Measurements from ENCODE around the gene KCNE2.

DNA sequence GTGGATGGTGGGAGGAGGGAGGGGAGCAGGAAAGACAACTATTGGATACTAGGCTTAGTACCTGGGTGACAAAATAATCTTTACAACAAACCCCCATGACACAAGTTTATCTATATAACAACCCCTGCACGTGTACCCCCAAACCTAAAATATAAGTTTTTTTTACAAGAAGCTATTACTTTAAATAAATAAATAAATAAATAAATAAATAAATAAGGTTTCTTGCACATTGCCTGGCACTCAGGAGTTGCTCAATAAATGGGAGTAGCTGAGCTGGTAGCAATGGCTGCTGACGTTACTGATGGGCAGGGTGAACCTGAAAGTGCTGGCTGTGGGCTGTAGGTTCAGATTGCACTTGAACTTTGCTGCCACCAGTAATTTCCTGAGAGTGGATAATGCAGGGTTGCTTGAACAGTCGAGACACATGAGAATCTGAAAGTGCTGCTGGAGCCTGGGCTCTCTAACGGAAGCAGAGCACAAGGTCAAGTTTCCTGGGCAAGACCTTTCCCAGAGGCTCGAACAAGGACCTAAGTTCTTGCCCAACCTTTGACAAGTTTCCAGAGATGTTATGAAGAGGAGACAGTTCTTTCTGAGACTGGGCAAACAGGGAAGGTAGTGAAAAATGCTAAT lies 14.8 kb upstream of the KCNE2 start:
- TF ChIP-seq, protein P1, sequence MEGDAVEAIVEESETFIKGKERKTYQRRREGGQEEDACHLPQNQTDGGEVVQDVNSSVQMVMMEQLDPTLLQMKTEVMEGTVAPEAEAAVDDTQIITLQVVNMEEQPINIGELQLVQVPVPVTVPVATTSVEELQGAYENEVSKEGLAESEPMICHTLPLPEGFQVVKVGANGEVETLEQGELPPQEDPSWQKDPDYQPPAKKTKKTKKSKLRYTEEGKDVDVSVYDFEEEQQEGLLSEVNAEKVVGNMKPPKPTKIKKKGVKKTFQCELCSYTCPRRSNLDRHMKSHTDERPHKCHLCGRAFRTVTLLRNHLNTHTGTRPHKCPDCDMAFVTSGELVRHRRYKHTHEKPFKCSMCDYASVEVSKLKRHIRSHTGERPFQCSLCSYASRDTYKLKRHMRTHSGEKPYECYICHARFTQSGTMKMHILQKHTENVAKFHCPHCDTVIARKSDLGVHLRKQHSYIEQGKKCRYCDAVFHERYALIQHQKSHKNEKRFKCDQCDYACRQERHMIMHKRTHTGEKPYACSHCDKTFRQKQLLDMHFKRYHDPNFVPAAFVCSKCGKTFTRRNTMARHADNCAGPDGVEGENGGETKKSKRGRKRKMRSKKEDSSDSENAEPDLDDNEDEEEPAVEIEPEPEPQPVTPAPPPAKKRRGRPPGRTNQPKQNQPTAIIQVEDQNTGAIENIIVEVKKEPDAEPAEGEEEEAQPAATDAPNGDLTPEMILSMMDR (IDR thresholded peaks at IDR 0.05; ENCODE audit: poor library complexity), result no peak
- TF ChIP-seq EZH2 (IDR thresholded peaks at IDR 0.05; ENCODE audit: borderline replicate concordance), result no peak
